Astrocyte of the spinal cord (primary cell): Measurements from ENCODE around the gene RPL22.

Experiments
- DNase-seq: peaks from one replicate; pipeline ENCODE4 v3.0.0; 2011; ENCODE audit warnings: low read depth, low spot score
- H3K4me3 ChIP-seq: 2 replicates; pipeline ENCODE4 v1.5.1; 2011; ENCODE audit warnings: low read depth, mild to moderate bottlenecking, low read length, moderate library complexity
- in situ Hi-C: cut with HindIII; loops from 2 replicates; pipeline ENCODE4 v1.10.0; 2017; ENCODE audit warnings: low sequenced_read_pairs
- TF ChIP-seq, protein P1 (sequence below): IDR thresholded peaks from 2 replicates; pipeline ENCODE4 v1.5.1; 2012; ENCODE audit warnings: low read depth, mild to moderate bottlenecking, low read length, inconsistent platforms

Gene RPL22

DNA sequence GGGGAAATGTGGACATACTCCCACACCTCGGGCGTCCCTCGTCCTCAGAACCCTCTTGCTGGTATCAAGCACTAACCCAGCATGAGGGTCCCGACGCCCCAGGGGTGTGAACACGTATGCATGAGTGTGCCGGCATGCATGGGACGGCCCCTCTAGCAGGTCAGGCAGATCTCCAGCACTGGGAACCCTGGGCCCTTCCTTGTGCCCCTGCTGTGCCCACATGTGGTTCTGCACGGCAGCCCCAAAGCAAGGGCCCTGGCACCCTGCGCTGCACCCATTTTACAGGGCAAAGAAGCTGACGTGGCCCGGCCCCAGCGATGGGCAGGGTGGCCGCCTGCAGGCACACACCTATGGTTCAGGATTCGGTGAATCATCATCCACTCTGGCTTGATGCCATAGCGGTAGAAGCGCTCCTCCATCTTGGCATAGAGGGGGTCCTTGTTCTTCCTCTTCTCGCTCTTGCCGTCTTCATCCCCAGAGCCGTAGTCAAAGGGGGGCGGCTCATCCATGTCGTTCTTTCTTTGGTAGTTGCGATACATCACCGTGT, 53.5 kb downstream of the RPL22 start:
- in situ Hi-C loops: no loop called here
- DNase-seq: no peak
- TF ChIP-seq, protein P1, sequence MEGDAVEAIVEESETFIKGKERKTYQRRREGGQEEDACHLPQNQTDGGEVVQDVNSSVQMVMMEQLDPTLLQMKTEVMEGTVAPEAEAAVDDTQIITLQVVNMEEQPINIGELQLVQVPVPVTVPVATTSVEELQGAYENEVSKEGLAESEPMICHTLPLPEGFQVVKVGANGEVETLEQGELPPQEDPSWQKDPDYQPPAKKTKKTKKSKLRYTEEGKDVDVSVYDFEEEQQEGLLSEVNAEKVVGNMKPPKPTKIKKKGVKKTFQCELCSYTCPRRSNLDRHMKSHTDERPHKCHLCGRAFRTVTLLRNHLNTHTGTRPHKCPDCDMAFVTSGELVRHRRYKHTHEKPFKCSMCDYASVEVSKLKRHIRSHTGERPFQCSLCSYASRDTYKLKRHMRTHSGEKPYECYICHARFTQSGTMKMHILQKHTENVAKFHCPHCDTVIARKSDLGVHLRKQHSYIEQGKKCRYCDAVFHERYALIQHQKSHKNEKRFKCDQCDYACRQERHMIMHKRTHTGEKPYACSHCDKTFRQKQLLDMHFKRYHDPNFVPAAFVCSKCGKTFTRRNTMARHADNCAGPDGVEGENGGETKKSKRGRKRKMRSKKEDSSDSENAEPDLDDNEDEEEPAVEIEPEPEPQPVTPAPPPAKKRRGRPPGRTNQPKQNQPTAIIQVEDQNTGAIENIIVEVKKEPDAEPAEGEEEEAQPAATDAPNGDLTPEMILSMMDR: no peak
- H3K4me3 ChIP-seq: no peak overlapping the region

DNA sequence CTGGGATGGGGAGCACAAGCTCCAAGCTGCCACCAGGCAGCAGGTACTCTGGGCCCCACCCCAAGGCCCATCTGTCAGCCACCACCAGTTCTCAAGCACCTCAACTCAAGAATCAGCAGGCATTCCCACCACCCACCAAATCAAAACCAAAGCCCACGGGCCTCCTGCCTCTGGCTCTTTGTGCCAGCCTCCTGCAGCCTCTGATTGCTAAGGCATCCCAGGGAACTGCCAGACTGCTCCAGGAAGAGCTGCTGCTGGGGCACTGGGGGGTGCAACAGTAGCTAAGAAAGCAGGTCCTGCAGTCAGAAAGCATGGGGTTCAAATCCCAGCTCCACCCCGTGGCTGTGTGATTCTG, 54.0 kb downstream of the RPL22 start:
- in situ Hi-C loops: no loop called here
- H3K4me3 ChIP-seq: no peak overlapping the region
- TF ChIP-seq, protein P1: no peak
- DNase-seq: no peak

DNA sequence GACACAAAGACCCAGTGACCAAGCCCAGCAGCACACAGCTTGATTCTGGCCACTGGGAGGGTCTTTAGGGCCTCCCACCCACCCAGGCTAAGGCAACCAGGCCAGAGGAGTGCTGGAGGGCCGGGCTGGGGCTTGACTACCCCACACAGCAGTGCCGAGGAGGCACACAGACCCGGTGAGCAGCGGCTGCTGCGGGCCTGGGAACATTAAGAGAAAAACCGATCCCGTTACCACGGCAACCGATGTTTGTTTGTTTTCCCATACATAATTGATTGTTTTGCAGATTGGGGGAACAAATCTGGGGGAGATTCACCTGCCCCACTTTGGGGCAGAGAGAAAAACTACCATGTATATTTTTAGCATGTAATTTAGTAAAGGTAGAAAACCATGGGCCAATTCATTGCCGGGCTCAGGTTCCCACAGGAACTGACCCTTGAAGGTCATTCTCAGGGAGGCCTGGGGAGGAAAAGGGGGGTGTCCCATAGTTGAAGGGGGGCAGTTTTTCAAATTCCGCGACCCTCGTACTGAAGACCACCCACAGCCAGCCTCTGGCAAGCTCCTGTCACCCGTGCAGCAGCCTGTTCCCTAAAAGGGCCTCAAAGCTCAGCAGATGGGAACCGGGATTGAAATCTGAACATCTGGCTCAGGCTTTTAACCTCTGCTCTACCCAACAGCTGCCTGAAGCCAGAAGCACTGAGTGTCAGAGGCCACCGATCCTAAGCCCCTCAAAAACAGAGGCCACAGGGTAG, 54.6 kb downstream of the RPL22 start:
- DNase-seq: no peak
- in situ Hi-C loops: no loop called here
- TF ChIP-seq, protein P1: no peak
- no peak overlapping the region for H3K4me3 ChIP-seq

DNA sequence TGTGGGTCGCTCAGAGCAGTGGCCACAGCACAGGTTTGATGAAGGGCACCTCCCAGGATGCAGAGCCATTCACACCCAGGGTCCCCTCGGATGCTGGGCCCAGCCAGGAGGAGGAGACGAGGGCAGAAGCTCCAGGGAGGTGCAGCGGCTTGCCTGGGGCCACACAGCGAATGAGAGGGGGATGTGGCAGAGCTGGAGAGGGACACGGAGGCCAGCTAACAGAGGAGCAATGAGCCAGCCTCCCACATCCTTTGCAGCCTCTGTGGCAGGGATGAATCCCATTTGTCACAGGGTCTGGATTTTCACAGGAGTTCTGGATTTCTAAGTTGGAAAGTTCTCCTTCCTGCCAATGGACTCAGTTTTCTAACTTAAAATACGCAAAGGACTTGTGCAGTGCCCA, 55.2 kb downstream of the RPL22 start:
- TF ChIP-seq, protein P1: no peak
- no peak overlapping the region for H3K4me3 ChIP-seq
- in situ Hi-C loops: no loop called here
- DNase-seq: no peak

DNA sequence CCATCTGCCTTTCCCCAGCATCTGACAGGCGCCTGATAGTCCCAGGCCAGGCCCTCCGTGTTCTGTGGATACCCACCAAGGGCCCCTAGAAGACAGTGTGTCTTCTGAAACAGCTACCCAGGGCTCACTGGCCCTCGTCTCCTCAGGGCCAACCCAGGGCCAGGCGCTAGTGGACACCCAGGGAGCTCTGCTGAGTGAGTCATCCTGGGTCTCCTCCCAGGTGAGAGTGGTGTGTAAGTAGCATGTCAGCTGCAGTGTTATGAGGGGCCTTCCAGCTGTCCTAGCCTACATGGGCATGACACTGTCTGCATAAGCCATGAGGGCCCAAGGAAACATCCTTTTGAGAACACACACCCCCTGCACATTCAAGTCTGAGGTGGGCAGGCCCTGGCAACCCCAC, 56.0 kb downstream of the RPL22 start:
- no peak overlapping the region for H3K4me3 ChIP-seq
- in situ Hi-C loops: no loop called here
- TF ChIP-seq, protein P1: no peak
- DNase-seq: no peak

DNA sequence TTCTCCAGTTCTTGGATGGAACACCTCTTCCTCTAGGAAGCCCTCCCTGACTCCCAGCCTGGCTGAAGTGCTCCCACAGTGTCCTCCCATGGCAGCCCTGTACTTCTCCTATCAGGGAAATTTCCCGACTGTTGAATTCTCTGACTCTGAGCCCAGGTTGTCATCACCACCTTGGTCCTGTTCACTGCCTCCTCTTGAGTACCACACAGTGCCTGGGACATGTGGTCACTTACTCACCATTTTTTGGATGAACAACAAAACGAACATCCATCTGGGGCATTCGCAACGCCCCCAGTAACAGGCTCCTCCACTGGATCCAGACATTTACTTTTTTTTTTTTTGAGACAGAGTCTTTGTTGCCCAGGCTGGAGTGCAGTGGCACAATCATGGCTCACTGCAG, 56.7 kb downstream of the RPL22 start:
- in situ Hi-C loops: no loop called here
- no peak for DNase-seq
- no peak overlapping the region for H3K4me3 ChIP-seq
- TF ChIP-seq, protein P1: no peak
